NB4 (cell line): ENCODE results near the gene AIRE.

ENCODE experiments used
- MAX ChIP-seq: IDR thresholded peaks from 2 replicates; pipeline ENCODE4 v1.6.1; 2011; ENCODE audit warnings: low read depth, low read length
- TF ChIP-seq, protein P1 (sequence below): IDR thresholded peaks from one replicate; pipeline ENCODE4 v1.5.1; 2012; ENCODE audit warnings: low read depth, low read length

DNA sequence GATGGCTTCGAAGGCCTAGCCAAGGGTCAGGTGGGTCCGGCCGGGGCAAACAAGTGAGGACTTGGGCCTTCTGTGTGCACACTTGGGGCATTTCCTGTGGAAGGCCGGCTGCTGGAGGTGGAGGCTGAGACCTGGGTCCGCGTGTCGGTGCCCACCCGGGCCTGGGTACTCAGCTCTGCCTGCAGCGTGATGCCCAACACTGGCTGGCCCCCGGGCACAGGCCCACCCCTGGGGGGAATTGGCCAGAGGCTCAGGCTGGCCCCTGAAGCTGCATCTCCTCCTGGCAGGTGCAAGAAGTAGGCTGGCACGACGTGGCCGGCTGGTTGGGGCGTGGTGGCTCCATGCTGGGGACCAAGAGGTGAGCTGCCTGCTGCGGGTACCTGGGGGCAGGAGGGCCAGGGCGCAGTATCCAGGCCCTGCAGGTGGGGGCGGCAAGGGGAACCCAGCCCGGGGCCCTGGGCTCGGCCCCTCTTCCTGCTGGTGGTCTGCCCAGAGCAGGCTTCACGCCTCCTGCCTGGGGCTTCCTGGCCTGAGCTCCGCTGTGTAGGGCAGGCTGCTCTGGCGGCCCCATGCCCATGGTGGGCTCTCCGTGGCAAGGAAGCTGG, 36.3 kb downstream of the AIRE start:
- TF ChIP-seq, protein P1, sequence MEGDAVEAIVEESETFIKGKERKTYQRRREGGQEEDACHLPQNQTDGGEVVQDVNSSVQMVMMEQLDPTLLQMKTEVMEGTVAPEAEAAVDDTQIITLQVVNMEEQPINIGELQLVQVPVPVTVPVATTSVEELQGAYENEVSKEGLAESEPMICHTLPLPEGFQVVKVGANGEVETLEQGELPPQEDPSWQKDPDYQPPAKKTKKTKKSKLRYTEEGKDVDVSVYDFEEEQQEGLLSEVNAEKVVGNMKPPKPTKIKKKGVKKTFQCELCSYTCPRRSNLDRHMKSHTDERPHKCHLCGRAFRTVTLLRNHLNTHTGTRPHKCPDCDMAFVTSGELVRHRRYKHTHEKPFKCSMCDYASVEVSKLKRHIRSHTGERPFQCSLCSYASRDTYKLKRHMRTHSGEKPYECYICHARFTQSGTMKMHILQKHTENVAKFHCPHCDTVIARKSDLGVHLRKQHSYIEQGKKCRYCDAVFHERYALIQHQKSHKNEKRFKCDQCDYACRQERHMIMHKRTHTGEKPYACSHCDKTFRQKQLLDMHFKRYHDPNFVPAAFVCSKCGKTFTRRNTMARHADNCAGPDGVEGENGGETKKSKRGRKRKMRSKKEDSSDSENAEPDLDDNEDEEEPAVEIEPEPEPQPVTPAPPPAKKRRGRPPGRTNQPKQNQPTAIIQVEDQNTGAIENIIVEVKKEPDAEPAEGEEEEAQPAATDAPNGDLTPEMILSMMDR, result no peak
- no peak for TF ChIP-seq MAX
